Measurements from ENCODE around the gene GLRX. TPM values are rescaled to one million over a fixed set of nuclear protein-coding genes. Genes with fewer than 3 reads are reported as not detected.

GLRX gene
- total RNA-seq, 4 donors from 2014 or later, result 14.1 to 56.0 (median 34.0) TPM

DNA sequence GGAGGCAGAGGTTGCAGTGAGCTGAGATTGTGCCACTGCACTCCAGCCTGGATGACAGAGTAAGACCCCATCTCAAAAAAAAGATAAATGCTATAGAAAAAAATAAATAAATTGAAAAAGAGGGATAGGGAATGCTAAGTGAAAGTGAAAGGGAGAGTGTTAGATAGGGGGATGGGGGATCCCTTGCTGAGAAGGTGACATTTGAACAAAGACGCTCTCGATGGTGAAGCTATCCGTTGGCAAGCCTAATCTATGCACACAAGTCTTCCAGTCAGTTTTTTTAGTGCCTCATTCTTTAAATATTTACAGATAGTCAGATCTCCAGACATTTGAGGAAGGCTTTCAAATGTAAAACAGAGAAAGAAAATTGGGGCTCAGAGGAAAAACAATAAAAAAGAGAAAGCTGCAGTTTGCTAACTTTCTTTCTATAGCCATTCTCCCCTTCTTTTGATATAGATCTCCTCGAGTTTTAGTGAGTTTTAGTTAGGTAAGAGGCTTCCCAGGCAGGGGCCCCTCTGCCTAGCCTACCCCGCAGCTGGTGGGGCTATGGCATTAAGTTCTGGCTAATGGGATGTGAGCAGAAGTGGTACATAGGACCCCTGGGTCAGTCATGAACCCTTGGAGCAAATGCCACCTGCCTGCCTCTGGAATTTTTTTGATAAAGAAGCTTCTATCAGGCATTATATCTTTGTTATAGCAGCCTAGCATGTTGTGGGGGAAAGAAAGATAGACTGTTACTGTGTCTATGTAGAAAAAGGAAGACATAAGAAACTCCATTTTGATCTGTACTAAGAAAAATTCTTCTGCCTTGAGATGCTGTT, 12.0 kb downstream of the GLRX start:
- Histone ChIP-seq H3K36me3 (peaks cover 0 to 26% (median 10%) of the 10 kb centered on the region in 4 donors), H3K4me3 (no peak overlapping the region), H3K9me3 (peaks cover 0 to under 1% (median 0%) of the 10 kb centered on the region in 4 donors), H3K27me3 (no peaks in the 10 kb centered on the region), H3K4me1 (peaks cover 50 to 58% (median 56%) of the 10 kb centered on the region in 4 donors), H3K27ac (replicated peaks in 1 of 4) (peak overlapping the region; percentile 69 to 77 (median 76))
- intact Hi-C loops (cut with DNase I), result no loop called here
- 48% methylated on average over 5 of the region's 5 CpGs for WGBS
- peak; percentile 55 for DNase-seq (ENCODE audit: extremely low spot score)
- no peak for TF ChIP-seq POLR2AphosphoS5 (IDR thresholded peaks at IDR 0.05)
- no peak for TF ChIP-seq POLR2A (IDR thresholded peaks at IDR 0.05; ENCODE audit: low read depth)
- no peak for TF ChIP-seq EP300 (IDR thresholded peaks at IDR 0.05)
- no peak for TF ChIP-seq CTCF (IDR thresholded peaks at IDR 0.05)

GRCh38 chr5:95809414-95809960, 13.0 kb downstream of the GLRX start:
- Histone ChIP-seq H3K9me3 (peaks cover 0 to 6% (median 0%) of the 10 kb centered on the region in 4 donors), H3K27me3 (no peaks in the 10 kb centered on the region), H3K36me3 (peaks cover 0 to 16% (median 5%) of the 10 kb centered on the region in 4 donors), H3K27ac (replicated peaks in 1 of 4) (peak overlapping the region; percentile 69 to 77 (median 76)), H3K4me3 (peak overlapping the region in 1 of 4 donors; percentile 2), H3K4me1 (peaks cover 50 to 58% (median 56%) of the 10 kb centered on the region in 4 donors)
- intact Hi-C loops (cut with DNase I), result no loop called here
- peak; percentile 68 for DNase-seq (ENCODE audit: extremely low spot score)
- no peak for TF ChIP-seq EP300 (IDR thresholded peaks at IDR 0.05)
- no peak for TF ChIP-seq CTCF (IDR thresholded peaks at IDR 0.05)
- no peak for TF ChIP-seq POLR2AphosphoS5 (IDR thresholded peaks at IDR 0.05)
- TF ChIP-seq POLR2A (IDR thresholded peaks at IDR 0.05; ENCODE audit: low read depth), result no peak
- WGBS, result 16% methylated on average over 2 of the region's 2 CpGs

DNA sequence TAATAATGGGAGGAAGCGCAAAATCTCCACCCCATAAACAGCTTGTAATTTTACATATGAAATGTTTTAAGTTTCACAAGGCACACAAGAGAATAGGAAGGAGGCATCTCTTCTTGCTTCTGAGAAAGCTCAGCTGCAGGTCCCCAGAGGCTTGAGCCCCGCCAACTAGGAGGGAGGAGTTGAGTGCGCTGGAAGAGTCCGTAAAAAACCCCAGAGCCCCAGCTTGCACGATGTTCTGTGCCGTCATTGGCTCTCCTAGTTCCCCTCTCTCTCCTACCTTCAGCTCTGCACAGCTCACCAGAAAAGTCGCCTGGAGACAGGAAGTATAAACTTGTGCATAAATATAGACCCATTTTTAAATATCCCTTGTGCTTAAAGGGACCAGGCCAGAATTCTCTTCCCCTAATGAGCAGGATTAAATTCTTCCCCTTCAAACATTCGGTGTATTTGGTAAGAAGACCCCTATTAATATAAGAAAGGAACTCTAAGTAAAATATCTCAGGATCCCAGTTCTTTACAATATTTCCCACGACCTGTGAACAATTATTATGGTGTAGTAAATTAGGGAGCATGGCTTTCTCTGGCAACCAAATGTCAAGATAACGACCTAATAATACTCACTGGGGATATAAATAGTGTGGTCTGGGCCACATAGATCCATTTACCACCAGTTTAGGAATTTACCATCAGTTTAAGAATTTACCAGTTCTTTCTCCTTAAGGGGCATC, 13.7 kb downstream of the GLRX start:
- Histone ChIP-seq H3K9me3 (peaks cover 0 to 6% (median 0%) of the 10 kb centered on the region in 4 donors), H3K27me3 (no peaks in the 10 kb centered on the region), H3K4me3 (peak overlapping the region in 2 of 4 donors; percentile 2 to 4), H3K36me3 (peaks cover 0 to 9% (median 4%) of the 10 kb centered on the region in 4 donors), H3K27ac (replicated peaks in 1 of 4) (peak overlapping the region; percentile 69 to 77 (median 76)), H3K4me1 (peaks cover 50 to 58% (median 56%) of the 10 kb centered on the region in 4 donors)
- TF ChIP-seq POLR2A (IDR thresholded peaks at IDR 0.05; ENCODE audit: low read depth) (no peak), EP300 (IDR thresholded peaks at IDR 0.05) (no peak), POLR2AphosphoS5 (IDR thresholded peaks at IDR 0.05) (peak; percentile 45 to 58), CTCF (IDR thresholded peaks at IDR 0.05) (peak in 1 of 3 experiments; percentile 5)
- 14% methylated on average over 10 of the region's 10 CpGs for WGBS
- intact Hi-C loops (cut with DNase I), result no loop called here
- peak; percentile 95 for DNase-seq (ENCODE audit: extremely low spot score)

GRCh38 chr5:95808013-95808685, 14.4 kb downstream of the GLRX start:
- WGBS, result 76% methylated on average over 6 of the region's 7 CpGs
- H3K27ac ChIP-seq (replicated peaks in 1 of 4), result peak overlapping the region; percentile 69 to 77 (median 76)
- TF ChIP-seq POLR2AphosphoS5 (IDR thresholded peaks at IDR 0.05), result no peak
- TF ChIP-seq CTCF (IDR thresholded peaks at IDR 0.05), result no peak
- TF ChIP-seq POLR2A (IDR thresholded peaks at IDR 0.05; ENCODE audit: low read depth), result no peak
- no peak for TF ChIP-seq EP300 (IDR thresholded peaks at IDR 0.05)
- peaks cover 0 to 2% (median under 1%) of the 10 kb centered on the region in 4 donors for H3K36me3 ChIP-seq
- no peak overlapping the region for H3K4me3 ChIP-seq
- intact Hi-C loops (cut with DNase I), result no loop called here
- no peaks in the 10 kb centered on the region for H3K27me3 ChIP-seq
- H3K4me1 ChIP-seq, result peaks cover 52 to 57% (median 55%) of the 10 kb centered on the region in 4 donors
- H3K9me3 ChIP-seq, result peaks cover 0 to 6% (median 0%) of the 10 kb centered on the region in 4 donors
- DNase-seq (ENCODE audit: extremely low spot score), result no peak

Measured in esophagus muscularis mucosa (tissue), 4 donors.